H1 (cell line): ENCODE results near the gene MBNL3. TPM values are rescaled to one million over a fixed set of nuclear protein-coding genes. Genes with fewer than 3 reads are reported as not detected.

Experiments
- CTCF ChIA-PET: fragments of 300-600 bp; sonication (Branson Sonifier 250); formaldehyde crosslinking; loops from one replicate; lab custom pipeline; 2021; ENCODE audit not compliant: partially characterized antibody; lab: Charles Lee
- POLR2A ChIA-PET: fragments of 300-600 bp; sonication (Branson Sonifier 250); formaldehyde crosslinking; loops from one replicate; lab custom pipeline; 2021; ENCODE audit warnings: inconsistent platforms; ENCODE audit not compliant: partially characterized antibody; lab: Charles Lee
- DNase-seq, 2 experiments: peaks; one replicate each; pipeline versions ENCODE4 v3.0.0 to v3.0.0-alpha.2; 2010 to 2022; ENCODE audit warnings: low spot score in 2 of 2, low read depth in 1 of 2, mixed read lengths in 1 of 2
- FAIRE-seq: peaks from 2 replicates; lab custom pipeline; 2011; peaks lifted over from hg19 to GRCh38; lab: Jason Lieb, UNC
- H2AFZ ChIP-seq: 2 replicates; pipeline ENCODE4 v1.8.1; 2012; ENCODE audit warnings: low read length, inconsistent platforms
- H2AK5ac ChIP-seq: 2 replicates; pipeline ENCODE4 v1.6.1; 2013; ENCODE audit warnings: low read depth, low read length
- H2BK120ac ChIP-seq: replicated peaks from 2 replicates; pipeline ENCODE3; 2013; ENCODE audit warnings: low read depth, low read length, inconsistent platforms
- H2BK12ac ChIP-seq: 2 replicates; pipeline ENCODE4 v1.6.1; 2013; ENCODE audit warnings: low read depth, low read length
- H2BK15ac ChIP-seq: 2 replicates; pipeline ENCODE4 v1.6.1; 2013; ENCODE audit warnings: low read length
- H2BK20ac ChIP-seq: 2 replicates; pipeline ENCODE4 v1.6.1; 2013; ENCODE audit warnings: low read length
- H2BK5ac ChIP-seq: 2 replicates; pipeline ENCODE4 v1.6.1; 2013; ENCODE audit warnings: low read depth, low read length
- H3K14ac ChIP-seq: 2 replicates; pipeline ENCODE4 v1.6.1; 2013; ENCODE audit warnings: inconsistent platforms; ENCODE audit not compliant: insufficient read length
- H3K18ac ChIP-seq: 2 replicates; pipeline ENCODE4 v1.6.1; 2013; ENCODE audit warnings: low read length; ENCODE audit errors: extremely low read depth
- H3K23ac ChIP-seq: 2 replicates; pipeline ENCODE4 v1.6.1; 2013; ENCODE audit warnings: inconsistent platforms; ENCODE audit not compliant: insufficient read length
- H3K23me2 ChIP-seq: 2 replicates; pipeline ENCODE4 v1.6.1; 2013; ENCODE audit warnings: low read depth, low read length
- H3K27ac ChIP-seq: 2 replicates; pipeline ENCODE4 v1.6.1; 2011; ENCODE audit warnings: low read depth, low read length, inconsistent platforms
- H3K27me3 ChIP-seq, 4 experiments: replicated peaks in 1 of 4; 1 replicate in 1 of 4; 2 replicates in 3 of 4; pipeline versions ENCODE4 v1.6.1 to v1.8.1; 2011 to 2013; ENCODE audit warnings: low read length in 3 of 4, mild to moderate bottlenecking in 3 of 4, inconsistent platforms in 2 of 4, mixed read lengths in 2 of 4, moderate library complexity in 1 of 4; ENCODE audit not compliant: control insufficient read depth in 3 of 4, insufficient read depth in 3 of 4; ENCODE audit errors: extremely low read depth in 1 of 4
- H3K36me3 ChIP-seq, 4 experiments: 2 replicates each; pipeline versions ENCODE4 v1.6.1 to v1.8.1; 2011 to 2013; ENCODE audit warnings: mild to moderate bottlenecking in 4 of 4, low read length in 3 of 4, moderate library complexity in 2 of 4, control low read depth in 1 of 4, inconsistent platforms in 1 of 4; ENCODE audit not compliant: insufficient read depth in 4 of 4, control insufficient read depth in 2 of 4
- H3K4ac ChIP-seq: replicated peaks from 2 replicates; pipeline ENCODE3; 2013; ENCODE audit warnings: low read length, low read depth, mixed read lengths, inconsistent platforms; ENCODE audit not compliant: insufficient read length
- H3K4me1 ChIP-seq, 4 experiments: replicated peaks in 1 of 4; 1 replicate in 1 of 4; 2 replicates in 3 of 4; pipeline versions ENCODE4 v1.6.1 to v1.8.1; 2011 to 2013; ENCODE audit warnings: low read length in 3 of 4, inconsistent platforms in 2 of 4, mixed read lengths in 1 of 4; ENCODE audit not compliant: insufficient read depth in 4 of 4, control insufficient read depth in 3 of 4
- H3K4me2 ChIP-seq, 2 experiments: 2 replicates each; pipeline versions ENCODE4 v1.6.1 to v1.8.1; 2011 to 2013; ENCODE audit warnings: low read depth in 2 of 2, low read length in 2 of 2, control low read depth in 1 of 2, inconsistent platforms in 1 of 2, mild to moderate bottlenecking in 1 of 2; ENCODE audit not compliant: insufficient read depth in 1 of 2
- H3K4me3 ChIP-seq, 4 experiments: fragments of 200-600, 300-600 bp in 1 of 4; sonication (generic), shearing (Covaris generic), sonication (Bioruptor Twin) in 1 of 4; 2 replicates each; pipeline versions ENCODE4 v1.5.1 to v1.8.1; 2011 to 2016; ENCODE audit warnings: low read length in 4 of 4, low read depth in 3 of 4, control low read depth in 2 of 4, inconsistent platforms in 2 of 4, mild to moderate bottlenecking in 2 of 4, mixed read lengths in 1 of 4, moderate library complexity in 1 of 4; ENCODE audit not compliant: insufficient read depth in 2 of 4; ENCODE audit errors: extremely low read depth in 1 of 4
- H3K56ac ChIP-seq: replicated peaks from 2 replicates; pipeline ENCODE3; 2013; ENCODE audit warnings: low read depth, mild to moderate bottlenecking, mixed read lengths, low read length, inconsistent platforms; ENCODE audit not compliant: insufficient read length
- H3K79me1 ChIP-seq: 2 replicates; pipeline ENCODE4 v1.6.1; 2013; ENCODE audit warnings: low read depth, low read length, control low read depth
- H3K79me2 ChIP-seq, 2 experiments: 2 replicates each; pipeline versions ENCODE4 v1.6.1 to v1.8.1; 2012 to 2013; ENCODE audit warnings: low read length in 2 of 2, mild to moderate bottlenecking in 2 of 2, inconsistent platforms in 1 of 2; ENCODE audit not compliant: insufficient read depth in 2 of 2, control insufficient read depth in 1 of 2
- H3K9ac ChIP-seq, 4 experiments: replicated peaks in 1 of 4; 1 replicate in 1 of 4; 2 replicates in 3 of 4; pipeline versions ENCODE4 v1.6.1 to v1.8.1; 2011 to 2013; ENCODE audit warnings: low read depth in 3 of 4, low read length in 3 of 4, control low read depth in 2 of 4, mild to moderate bottlenecking in 2 of 4, moderate library complexity in 2 of 4, inconsistent platforms in 1 of 4; ENCODE audit errors: extremely low read depth in 1 of 4
- H3K9me3 ChIP-seq, 2 experiments: 2 replicates each; pipeline versions ENCODE4 v1.6.1 to v1.8.1; 2012 to 2013; ENCODE audit warnings: mild to moderate bottlenecking in 2 of 2, moderate library complexity in 2 of 2, control low read depth in 1 of 2, inconsistent platforms in 1 of 2, low read depth in 1 of 2, low read length in 1 of 2, mixed read lengths in 1 of 2; ENCODE audit not compliant: insufficient read depth in 2 of 2
- H4K20me1 ChIP-seq, 2 experiments: replicated peaks in 1 of 2; 2 replicates each; pipeline versions ENCODE3 to v1.8.1; 2011 to 2013; ENCODE audit warnings: inconsistent platforms in 2 of 2, low read length in 2 of 2, mild to moderate bottlenecking in 1 of 2; ENCODE audit not compliant: insufficient read depth in 2 of 2, control insufficient read depth in 1 of 2
- H4K5ac ChIP-seq: 2 replicates; pipeline ENCODE4 v1.6.1; 2013; ENCODE audit warnings: low read length, low read depth, mixed read lengths, inconsistent platforms; ENCODE audit not compliant: insufficient read length
- H4K8ac ChIP-seq: 2 replicates; pipeline ENCODE4 v1.8.0; 2013; ENCODE audit warnings: mild to moderate bottlenecking, moderate library complexity, low read length, inconsistent platforms; ENCODE audit not compliant: insufficient read depth; ENCODE audit errors: extremely low read depth
- H4K91ac ChIP-seq: replicated peaks from 2 replicates; pipeline ENCODE3; 2013; ENCODE audit warnings: low read length, mixed read lengths, inconsistent platforms; ENCODE audit not compliant: insufficient read length
- BACH1 ChIP-seq: IDR thresholded peaks from 2 replicates; pipeline ENCODE4 v1.6.1; 2012; ENCODE audit warnings: low read length, improper control_type of control experiment
- CBX8 ChIP-seq: fragments of 300-800, 300-1000 bp; sonication (generic); IDR thresholded peaks from 2 replicates; pipeline ENCODE4 v1.7.1; 2016; ENCODE audit warnings: low read depth, low read length, borderline replicate concordance
- CEBPB ChIP-seq: IDR thresholded peaks from 2 replicates; pipeline ENCODE4 v1.6.1; 2012; ENCODE audit warnings: low read depth, low read length
- E2F6 ChIP-seq: IDR thresholded peaks from 2 replicates; pipeline ENCODE4 v1.6.1; 2012; ENCODE audit warnings: inconsistent platforms
- EGR1 ChIP-seq: IDR thresholded peaks from 2 replicates; pipeline ENCODE4 v1.6.1; 2011; ENCODE audit warnings: low read depth, low read length, borderline replicate concordance
- FOSL1 ChIP-seq: IDR thresholded peaks from 2 replicates; pipeline ENCODE4 v1.6.1; 2011; ENCODE audit warnings: mild to moderate bottlenecking, low read depth, low read length, moderate library complexity; ENCODE audit not compliant: insufficient read depth
- GABPA ChIP-seq: IDR thresholded peaks from 2 replicates; pipeline ENCODE4 v1.6.1; 2011; ENCODE audit warnings: mild to moderate bottlenecking, low read length, moderate library complexity, borderline replicate concordance; ENCODE audit not compliant: insufficient read depth
- MAX ChIP-seq: IDR thresholded peaks from 2 replicates; pipeline ENCODE4 v1.6.1; 2012; ENCODE audit warnings: inconsistent platforms
- RNF2 ChIP-seq: fragments of 200-900, 300-1000 bp; sonication (generic); IDR thresholded peaks from 2 replicates; pipeline ENCODE4 v1.7.1; 2016; ENCODE audit warnings: borderline replicate concordance, low read depth, mild to moderate bottlenecking, antibody characterized with exemption, low read length; ENCODE audit not compliant: poor library complexity, severe bottlenecking; ENCODE audit errors: missing control alignments
- SIRT6 ChIP-seq: IDR thresholded peaks from one replicate; pipeline ENCODE4 v1.7.1; 2012; ENCODE audit warnings: low read length, inconsistent platforms
- SP2 ChIP-seq: IDR thresholded peaks from 2 replicates; pipeline ENCODE4 v1.6.1; 2012; ENCODE audit warnings: mild to moderate bottlenecking, low read length, inconsistent platforms
- SP4 ChIP-seq: IDR thresholded peaks from 2 replicates; pipeline ENCODE4 v1.6.1; 2012; ENCODE audit warnings: low read length, inconsistent platforms
- polyA plus RNA-seq, 7 experiments: library from polyadenylated mRNA; depleted of rRNA in 3 of 7; stranded (reverse) in 5 of 7; unstranded in 2 of 7; fragments of >200 nt in 5 of 7; fragments of 200-250 nt in 2 of 7; gene quantifications; 1 replicate in 5 of 7; 2 replicates in 1 of 7; 4 replicates in 1 of 7; pipeline versions ENCODE4 v1.2.1 to v1.2.3, GENCODE V29; 2011 to 2013; ENCODE audit warnings: missing spikeins in 2 of 7, mixed read lengths in 2 of 7
- total RNA-seq: library from RNA; stranded (reverse); fragmentation: NEBNext Ultra II Directional; extraction: Animal tissue kit (Norgen Biotek cat#: 25700); gene quantifications from 2 replicates; pipeline ENCODE4 v1.2.1, GENCODE V29; 2021

The MBNL3 gene
- total and polyA plus RNA-seq, 2 of the 8 experiments (the other 6 are each of a cell fraction or from before 2014, with no cell fraction given), result 3.5 to 4.3 TPM

DNA sequence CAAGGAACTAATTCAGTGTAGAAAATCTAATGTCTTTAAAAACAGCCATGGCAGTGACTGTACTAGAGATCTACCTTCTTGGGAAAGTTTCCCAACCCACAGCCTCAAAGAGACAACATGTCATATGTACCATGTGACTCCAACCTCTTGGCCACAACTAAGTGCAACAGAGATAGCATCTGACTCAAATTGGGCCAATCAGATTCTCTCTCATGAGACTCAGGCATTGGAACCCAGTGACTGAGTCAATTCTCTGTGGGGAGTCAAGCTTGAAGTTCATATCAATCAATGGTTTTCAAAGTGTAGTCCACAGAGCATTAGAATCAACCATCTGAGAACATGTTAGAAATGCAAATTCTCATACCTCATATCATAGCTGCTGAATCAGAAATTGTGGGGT, 123.3 kb downstream of the MBNL3 start:
- Histone ChIP-seq H3K4me3 (no peak overlapping the region), H2AK5ac (no peak overlapping the region), H3K56ac (no peak overlapping the region), H3K4me2 (no peak overlapping the region), H2BK12ac (no peak overlapping the region), H3K27ac (no peak overlapping the region)
- POLR2A ChIA-PET, result no interaction called here
- TF ChIP-seq SP4, result no peak
- TF ChIP-seq CEBPB, result no peak
- TF ChIP-seq CBX8, result no peak
- no peak for TF ChIP-seq E2F6
- TF ChIP-seq GABPA, result no peak
- no peak for TF ChIP-seq BACH1
- no peak for TF ChIP-seq EGR1
- no peak for TF ChIP-seq MAX
- no peak for TF ChIP-seq FOSL1
- TF ChIP-seq RNF2, result no peak
- TF ChIP-seq SP2, result no peak
- no peak for TF ChIP-seq SIRT6
- TF ChIP-seq, all 59 proteins: peak for 0
- Histone ChIP-seq H4K91ac (no peak overlapping the region), H3K27me3 (peaks cover 12 to 44% (median 31%) of the 10 kb centered on the region in 4 experiments), H3K23ac (no peak overlapping the region), H3K36me3 (peaks cover 0 to 2% (median 0%) of the 10 kb centered on the region in 4 experiments; a peak in 1 of 8 replicates), H2BK120ac (no peak overlapping the region), H3K14ac (no peak overlapping the region), H3K23me2 (no peaks in the 10 kb centered on the region; the same call in 1 of the 2 replicates), H3K9me3 (no peaks in the 10 kb centered on the region), H4K5ac (no peak overlapping the region), H3K79me1 (no peaks in the 10 kb centered on the region), H4K8ac (no peak overlapping the region), H3K18ac (no peak overlapping the region), H2BK20ac (no peak overlapping the region), H4K20me1 (peaks cover 0 to 6% of the 10 kb centered on the region in 2 experiments), H3K79me2 (no peaks in the 10 kb centered on the region), H3K4me1 (peaks cover 0 to 4% (median 1%) of the 10 kb centered on the region in 4 experiments; a peak in 3 of 7 replicates), H3K9ac (no peak overlapping the region), H2BK5ac (no peak overlapping the region), H3K4ac (no peak overlapping the region), H2BK15ac (no peak overlapping the region), H2AFZ (no peak overlapping the region)
- FAIRE-seq, result no peak
- DNase-seq, result no peak
- CTCF ChIA-PET, result interaction anchor here (0.9 to 2.5 kb wide), 2 partner anchors 10 to 93 kb away, joined by 3 to 10 read pairs; no protein-coding TSS in a partner anchor
